ENCODE data around the gene LBHD1.

LBHD1 gene

GRCh38 chr11:62671608-62672389, at the start of gene LBHD1, which contains the start of gene UQCC3:
TSS of gene LBHD1 (minus strand) at chr11:62672267. CDS start at chr11:62670031, 2,236 bp downstream.
TSS of gene UQCC3 (plus strand) at chr11:62671673. CDS start at chr11:62671746, 73 bp downstream.
- TF ChIP-seq CTCF (IDR thresholded peaks at IDR 0.05; ENCODE audit: insufficient read depth, missing control alignments), result no peak
- DNase-seq (ENCODE audit: insufficient read length, low spot score) (peak; percentile 79), FAIRE-seq (no peak)

GRCh38 chr11:62719302-62719978, 47.4 kb upstream of the LBHD1 start:
- DNase-seq (ENCODE audit: insufficient read length, low spot score) (no peak), FAIRE-seq (no peak)
- no peak for TF ChIP-seq CTCF (IDR thresholded peaks at IDR 0.05; ENCODE audit: insufficient read depth, missing control alignments)

GRCh38 chr11:62716816-62717215, 44.7 kb upstream of the LBHD1 start:
- no peak for TF ChIP-seq CTCF (IDR thresholded peaks at IDR 0.05; ENCODE audit: insufficient read depth, missing control alignments)
- DNase-seq (ENCODE audit: insufficient read length, low spot score), result no peak
- no peak for FAIRE-seq

GRCh38 chr11:62716206-62716605, 44.1 kb upstream of the LBHD1 start:
- FAIRE-seq, result no peak
- no peak for DNase-seq (ENCODE audit: insufficient read length, low spot score)
- no peak for TF ChIP-seq CTCF (IDR thresholded peaks at IDR 0.05; ENCODE audit: insufficient read depth, missing control alignments)

GRCh38 chr11:62715150-62716130, 43.4 kb upstream of the LBHD1 start:
- TF ChIP-seq CTCF (IDR thresholded peaks at IDR 0.05; ENCODE audit: insufficient read depth, missing control alignments), result no peak
- DNase-seq (ENCODE audit: insufficient read length, low spot score) (no peak), FAIRE-seq (no peak)

- TF ChIP-seq CTCF (IDR thresholded peaks at IDR 0.05; ENCODE audit: insufficient read depth, missing control alignments), result no peak
- DNase-seq (ENCODE audit: insufficient read length, low spot score), result no peak
- no peak for FAIRE-seq
Measured at GRCh38 chr11:62713343-62713742, 41.3 kb upstream of the LBHD1 start.

All from D721Med (cell line).